Measurements from ENCODE around the gene DCTD. TPM values are rescaled to one million over a fixed set of nuclear protein-coding genes. Genes with fewer than 3 reads are reported as not detected.

DCTD gene
- 53.0 and 67.5 TPM in 2 replicates for total RNA-seq

DNA sequence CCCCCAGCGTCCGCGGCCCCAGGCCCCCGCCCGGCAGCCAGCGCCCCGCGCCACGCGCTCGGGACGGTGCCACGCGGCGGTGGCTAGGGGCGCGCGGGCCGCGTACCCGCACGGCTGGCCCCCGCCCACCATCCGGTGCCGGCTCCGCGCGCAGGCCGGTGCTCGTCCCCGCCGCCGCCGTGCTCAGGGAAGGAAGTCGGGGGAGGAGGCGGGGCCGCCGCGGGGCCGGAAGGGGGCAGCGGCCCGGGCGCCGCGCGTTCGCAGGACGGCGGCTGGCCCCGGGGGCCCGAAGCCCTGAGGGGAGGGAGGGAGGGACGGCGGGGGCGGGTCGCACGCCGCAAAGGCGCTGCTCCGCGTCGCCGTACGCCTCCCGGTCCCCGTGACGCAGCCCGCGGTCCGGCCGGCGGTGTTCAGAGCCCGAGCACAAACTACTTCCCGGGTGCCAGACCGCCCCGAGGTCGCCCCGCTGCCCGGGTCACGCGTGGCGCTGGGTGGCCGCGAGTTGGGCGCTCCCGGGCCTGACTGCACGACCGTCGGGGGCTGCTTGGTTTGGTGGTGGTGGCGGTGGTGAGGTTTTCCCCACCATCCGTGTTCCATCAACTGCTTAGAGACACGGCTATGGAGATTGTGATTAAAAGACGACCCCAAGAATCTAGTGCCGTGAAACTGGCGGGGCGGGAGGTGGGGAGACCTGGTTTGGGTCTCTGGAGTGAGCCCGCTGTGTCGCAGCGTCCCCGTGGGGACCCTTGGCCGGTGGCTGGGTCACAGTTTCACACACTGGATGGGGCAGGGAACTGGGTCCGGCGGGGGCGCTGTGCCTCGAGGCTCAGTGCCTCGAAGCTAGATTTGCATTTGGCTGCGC is at the start of gene DCTD:
TSS of gene DCTD (minus strand) at position 205 of the 862 bp plus-strand sequence. CDS start 1,818 bp downstream, outside the sequence.
- peak; percentile 70 to 75 for DNase-seq (ENCODE audit: low read depth in 2 of 2)

DNA sequence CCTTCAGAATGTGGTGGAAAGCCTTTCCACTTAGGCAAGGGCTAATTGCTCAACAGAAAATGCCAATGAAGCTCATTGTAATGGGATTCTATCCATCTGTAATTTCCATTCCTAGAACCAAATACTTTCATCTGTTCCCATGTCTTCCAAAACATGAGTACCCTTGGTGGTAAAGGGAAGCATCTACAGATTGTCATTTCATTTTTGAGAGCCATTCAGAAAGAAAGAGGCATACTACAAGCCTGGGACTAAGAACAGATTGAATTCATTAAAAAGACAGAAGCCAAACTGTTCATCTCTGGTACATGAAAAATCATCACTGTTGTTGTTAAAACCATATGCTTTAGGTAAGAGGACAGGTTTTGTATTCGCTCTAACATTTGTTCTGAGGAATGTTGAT is 43.6 kb upstream of the DCTD start:
- DNase-seq (ENCODE audit: low read depth in 2 of 2) = no peak

DNA sequence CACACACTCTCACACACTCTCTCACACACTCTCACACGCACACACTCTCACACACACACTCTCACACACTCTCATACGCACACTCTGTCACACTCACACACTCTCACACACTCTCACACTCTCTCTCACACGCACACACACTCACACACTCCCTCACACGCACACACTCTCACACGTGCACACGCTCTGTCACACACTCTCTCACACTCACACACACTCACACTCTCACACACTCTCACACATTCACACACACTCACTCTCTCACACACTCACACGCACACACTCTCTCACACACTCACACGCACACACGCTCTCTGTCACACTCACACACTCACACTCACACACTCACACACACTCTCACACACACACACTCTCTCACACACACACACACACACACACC is 43.0 kb upstream of the DCTD start:
- no peak for DNase-seq (ENCODE audit: low read depth in 2 of 2)

DNA sequence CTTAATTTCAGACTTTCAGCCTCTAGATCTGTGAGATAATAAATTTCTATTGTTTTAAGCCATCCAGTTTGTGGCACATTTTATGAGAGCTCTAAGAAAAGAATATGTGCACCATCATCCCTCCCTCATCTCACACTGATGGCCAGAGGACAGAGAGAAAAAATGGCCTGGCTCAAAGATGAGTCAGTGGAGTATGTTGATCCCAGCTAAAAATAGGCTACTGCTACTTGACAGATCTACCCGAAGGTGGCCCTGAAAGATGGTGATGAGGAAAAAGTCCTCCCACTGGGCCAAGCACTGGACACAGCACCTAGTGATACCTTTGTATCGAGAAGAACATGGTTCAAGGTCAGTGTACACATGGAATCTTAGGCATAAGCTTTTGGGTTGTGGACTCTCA is 38.2 kb upstream of the DCTD start:
- no peak for DNase-seq (ENCODE audit: low read depth in 2 of 2)

DNA sequence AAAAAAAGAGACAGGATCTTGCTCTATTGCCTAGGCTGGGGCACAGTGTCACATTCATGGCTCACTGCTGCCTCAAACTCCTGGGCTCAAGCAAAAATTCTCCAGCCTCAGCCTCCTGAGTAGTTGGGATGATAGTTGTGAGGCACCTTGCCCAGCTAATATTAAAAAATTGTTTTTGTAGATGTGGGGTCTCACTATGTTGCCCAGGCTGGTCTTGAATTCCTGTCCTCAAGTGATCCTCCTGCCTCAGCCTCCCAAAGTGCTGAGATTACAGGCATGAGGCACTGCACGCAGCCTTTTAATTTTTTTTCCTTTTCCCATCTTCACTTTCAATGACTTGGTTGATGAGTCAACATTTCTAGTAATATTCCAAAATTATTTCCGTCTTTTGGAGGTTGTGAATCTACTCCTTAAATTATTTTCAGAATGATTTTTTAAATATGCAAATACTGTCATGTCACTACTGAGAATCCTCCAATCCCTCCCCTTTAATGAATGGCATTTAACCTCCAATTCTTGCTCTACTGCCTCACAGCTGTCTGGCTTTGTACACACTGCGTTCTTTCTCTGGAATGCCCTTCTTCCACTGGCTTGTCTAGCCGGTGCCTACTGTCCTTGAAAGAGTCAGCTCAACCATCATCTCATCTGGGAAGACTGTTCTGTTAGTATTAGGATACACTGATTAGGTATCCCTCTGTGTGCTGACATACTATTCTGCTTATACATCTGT is 27.5 kb upstream of the DCTD start:
- no peak for DNase-seq (ENCODE audit: low read depth in 2 of 2)

DNA sequence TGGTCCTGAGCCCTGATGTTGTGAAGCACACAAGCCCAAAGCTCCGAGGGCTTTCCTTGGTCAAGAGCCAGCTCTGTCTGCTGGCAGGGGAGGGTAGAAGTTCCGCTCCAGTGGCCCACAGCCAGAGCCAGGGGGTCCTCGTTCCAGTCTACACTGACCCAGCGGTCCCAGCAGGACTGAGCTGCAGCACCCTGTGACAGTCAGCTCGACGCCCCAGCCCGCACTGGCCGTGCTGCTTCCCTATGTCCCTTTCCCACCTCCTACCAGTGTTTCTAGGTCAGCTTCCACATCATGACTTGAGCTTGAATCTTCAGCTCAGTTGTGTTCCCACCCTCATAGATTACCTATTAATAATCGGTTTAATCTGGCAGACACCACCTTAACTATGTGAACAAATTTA is 22.5 kb upstream of the DCTD start:
- no peak for DNase-seq (ENCODE audit: low read depth in 2 of 2)

DNA sequence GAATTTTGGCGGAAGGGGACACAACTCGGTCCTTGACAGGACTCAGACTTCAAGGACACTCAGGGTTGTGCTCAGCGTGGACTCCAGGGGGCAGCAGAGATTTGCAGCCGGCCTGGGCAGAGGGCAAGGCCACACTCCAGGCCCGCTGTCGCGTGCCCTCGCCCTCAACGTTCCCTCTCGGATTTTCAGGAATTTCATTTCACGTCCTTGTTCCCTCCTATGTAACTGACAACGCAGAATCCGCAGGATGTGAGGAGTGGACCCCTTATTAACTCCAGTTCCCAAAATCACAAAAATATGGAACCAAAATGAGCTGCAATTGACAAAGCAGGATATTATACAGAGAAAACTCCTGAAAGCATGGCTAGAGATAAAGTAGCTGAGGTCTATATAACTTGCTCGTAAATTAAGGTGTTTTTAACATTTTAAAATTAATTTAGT is 21.0 kb upstream of the DCTD start:
- DNase-seq (ENCODE audit: low read depth in 2 of 2) = peak; percentile 73 to 81

DNA sequence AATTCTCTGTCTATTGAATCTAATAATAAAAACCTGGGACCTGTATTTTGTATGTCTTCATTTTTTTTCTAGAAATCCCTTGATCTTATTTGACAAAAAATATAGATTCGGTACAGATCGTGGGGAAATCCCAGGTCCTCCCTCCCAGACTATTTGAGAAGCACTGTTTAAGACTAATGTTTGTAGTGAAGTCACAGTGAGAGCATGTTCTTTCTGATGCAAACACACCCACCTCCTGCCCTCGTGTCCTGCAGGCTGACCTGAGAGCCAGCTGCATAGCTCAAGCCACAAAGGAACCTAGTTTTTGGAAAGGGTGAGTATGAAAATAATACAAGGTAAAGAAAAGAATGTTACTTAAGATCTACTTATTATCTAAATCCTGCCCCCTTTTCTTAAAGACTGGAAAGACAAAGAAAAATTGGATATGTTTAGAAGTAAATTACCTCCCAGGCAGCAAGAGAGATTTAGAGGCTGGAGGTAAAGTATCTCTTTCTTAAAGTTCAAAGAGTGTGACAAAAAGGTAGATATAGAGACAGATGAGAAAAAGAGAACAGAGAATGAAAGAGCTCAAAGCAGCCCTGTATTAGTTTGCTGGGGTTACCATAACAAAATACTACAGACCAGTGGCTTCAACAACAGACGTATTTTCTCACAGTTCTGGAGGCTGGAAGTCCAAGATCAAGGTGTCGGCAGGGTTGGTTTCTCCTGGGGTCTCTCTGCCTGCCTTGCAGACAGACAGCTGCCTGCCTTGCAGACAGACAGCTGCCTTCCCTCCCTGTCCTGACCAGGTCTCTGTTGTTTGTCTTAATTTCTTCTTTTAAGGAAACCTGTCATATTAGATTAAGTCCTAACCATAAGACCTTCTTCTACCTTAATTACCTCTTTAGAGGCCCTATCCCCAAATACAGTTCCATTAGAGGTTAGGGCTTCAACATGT is 20.4 kb upstream of the DCTD start:
- DNase-seq (ENCODE audit: low read depth in 2 of 2) = no peak

DNA sequence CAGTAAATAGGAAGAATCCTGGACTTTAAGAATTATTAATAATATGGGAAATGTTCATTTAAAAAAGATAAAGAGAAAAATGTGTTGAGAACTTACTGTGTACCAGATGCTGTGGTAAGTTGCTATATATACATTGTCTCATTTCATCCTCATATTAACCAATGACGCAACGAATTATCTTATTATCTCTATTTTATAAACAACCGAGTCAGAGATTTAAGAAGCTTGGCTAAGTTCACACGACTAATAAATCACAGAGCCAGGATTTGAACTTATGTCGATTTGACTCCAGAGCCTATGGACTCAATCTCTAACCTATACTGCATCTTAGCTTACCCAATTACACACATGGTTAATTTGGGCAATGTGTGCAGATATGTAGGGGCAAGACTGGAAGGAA is 15.5 kb upstream of the DCTD start:
- no peak for DNase-seq (ENCODE audit: low read depth in 2 of 2)

DNA sequence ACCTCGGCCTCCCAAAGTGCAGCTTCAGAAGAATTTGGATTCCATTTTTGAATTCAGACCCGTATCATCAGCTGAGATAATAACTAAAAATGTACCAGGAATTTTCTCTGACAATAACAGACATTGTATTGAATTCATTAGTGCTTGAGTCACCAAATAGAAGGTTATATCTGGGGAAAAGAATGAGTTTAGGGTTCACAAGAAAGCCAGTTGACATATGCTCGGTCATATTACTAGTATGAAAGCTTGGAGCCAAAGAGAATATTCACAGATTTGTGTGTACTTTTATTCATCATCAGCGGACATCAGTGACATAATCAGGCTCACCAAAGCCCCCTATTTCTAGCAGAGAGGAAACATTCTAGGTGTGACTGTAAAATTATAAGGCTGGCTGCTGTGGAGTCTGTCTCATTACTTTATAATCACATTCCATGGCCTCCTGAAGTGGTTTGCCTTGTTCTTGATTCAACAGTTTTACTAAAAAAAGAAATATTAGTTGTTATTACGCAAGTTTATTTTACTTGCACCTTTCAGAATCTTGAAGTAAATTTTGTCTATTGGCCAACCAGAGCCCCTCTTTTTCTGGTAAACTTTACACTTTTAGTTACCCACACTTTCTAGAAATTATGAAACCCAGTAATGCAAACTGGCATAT is 14.6 kb upstream of the DCTD start:
- DNase-seq (ENCODE audit: low read depth in 2 of 2) = no peak

DNA sequence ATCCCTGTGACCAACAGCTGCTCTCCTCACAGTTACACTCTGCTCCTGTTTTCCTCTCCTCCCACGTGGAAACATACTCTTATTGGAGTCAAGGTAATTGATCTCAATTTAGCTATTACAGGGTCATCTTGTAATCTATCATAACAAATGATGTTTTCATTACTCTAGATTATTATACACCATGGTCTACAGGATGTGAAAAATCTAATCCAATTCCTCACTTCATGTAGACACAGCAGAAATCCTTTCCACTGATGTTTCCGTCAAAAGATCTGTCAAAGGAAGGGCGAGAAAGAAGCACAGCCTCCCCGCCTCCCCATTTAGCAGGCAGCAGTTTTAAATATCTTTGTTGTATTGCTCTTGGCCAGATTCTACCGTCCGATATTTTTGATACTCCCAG is 13.7 kb upstream of the DCTD start:
- no peak for DNase-seq (ENCODE audit: low read depth in 2 of 2)

DNA sequence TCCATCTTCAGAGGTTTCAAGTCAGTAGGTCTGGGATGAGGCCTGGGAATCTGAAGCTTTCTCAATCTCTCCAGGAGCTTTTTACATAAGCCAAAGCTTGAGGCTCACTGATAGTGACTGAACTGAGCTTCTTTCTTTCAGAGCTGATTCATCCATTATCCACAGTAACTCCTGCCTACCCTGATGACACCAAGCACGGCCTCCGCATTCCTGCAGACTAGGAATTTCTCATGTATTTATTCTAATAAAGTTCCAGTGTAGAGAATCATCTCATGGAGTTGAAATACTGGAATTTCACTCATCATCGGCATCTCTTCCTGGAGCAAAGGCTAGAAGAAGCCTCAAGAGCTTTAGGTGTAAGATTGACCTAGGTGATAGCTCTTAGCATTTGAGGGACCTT is 12.1 kb upstream of the DCTD start:
- peak in 1 of 2 donors; percentile 14 for DNase-seq (ENCODE audit: low read depth in 2 of 2)

DNA sequence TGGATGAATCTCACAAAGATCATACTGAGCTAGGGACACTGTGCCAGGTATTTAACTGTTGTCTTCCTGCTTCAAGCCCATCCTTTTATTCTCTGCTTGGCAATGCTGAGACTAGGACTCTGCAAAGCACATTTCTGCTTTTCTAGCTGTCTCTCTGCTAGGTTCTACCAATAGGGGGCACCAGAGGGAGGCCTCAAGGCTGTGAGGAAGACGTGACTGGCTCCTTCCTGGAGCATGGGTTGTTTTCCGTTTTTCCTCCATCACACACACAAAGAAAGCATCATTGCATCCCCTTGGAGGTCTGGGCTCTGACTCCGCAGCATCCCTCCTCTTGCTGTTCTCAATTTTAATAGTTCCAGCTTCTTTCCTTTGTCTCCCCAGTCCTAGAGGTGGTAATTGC is 10.9 kb upstream of the DCTD start:
- no peak for DNase-seq (ENCODE audit: low read depth in 2 of 2)

DNA sequence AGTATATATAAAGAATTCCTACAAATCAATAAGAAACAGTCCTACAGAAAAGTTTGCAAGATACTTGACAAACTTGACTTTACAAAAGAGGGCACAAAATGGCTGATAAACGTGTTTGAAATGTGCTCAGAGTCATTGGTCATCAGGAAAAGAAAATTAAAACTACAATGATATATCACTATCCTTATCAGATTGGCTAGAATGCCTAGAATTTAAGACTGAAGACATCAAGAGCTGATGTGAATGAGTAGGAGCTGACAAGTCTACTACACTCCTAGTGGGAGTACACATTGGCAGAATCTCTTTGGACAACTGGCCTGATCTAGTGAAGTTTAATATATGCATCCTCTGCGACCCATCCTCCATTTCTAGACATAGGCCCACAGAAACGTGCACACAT is 10.3 kb upstream of the DCTD start:
- no peak for DNase-seq (ENCODE audit: low read depth in 2 of 2)

DNA sequence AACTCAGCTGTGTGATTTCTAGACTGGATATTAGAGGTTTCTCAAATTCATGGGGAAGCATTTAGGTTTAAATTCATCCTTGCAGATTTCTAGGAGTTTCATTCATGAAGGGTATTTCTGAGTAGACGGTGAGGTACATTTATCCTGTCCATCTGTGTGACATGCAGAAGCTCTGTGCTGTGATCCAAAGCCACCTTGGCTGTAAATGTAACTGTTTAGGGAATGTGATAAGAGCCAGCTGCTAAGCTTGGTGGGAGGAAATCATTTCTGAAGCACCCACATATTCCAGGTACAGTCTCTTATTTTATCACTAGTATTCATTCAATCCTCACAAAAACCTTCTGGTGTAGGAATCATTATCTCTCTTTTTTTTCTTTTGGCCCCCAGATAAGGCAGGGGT is 8.7 kb upstream of the DCTD start:
- DNase-seq (ENCODE audit: low read depth in 2 of 2) = no peak

DNA sequence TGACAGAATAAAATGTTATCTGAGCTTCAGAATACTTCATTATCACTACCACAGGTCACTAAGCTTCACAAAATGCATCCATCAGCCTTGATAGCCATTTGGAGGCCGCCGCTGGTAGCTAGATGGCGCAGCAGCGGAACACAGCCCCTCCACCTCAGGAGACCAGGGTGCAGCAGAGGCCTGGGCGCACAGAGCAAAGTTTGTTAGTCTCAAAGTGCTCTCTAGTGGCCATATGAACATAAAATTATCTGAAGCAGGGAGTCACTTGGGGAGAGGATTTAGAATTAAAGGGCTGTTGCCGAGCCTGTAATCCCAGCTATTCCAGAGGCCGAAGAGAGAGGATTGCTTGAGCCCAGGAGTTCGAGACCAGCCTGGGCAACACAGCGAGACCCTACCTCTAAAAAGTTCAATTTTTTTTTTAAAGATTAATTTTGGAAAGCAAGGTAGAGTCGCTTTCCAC is 8.1 kb upstream of the DCTD start:
- DNase-seq (ENCODE audit: low read depth in 2 of 2) = peak; percentile 74 to 93

DNA sequence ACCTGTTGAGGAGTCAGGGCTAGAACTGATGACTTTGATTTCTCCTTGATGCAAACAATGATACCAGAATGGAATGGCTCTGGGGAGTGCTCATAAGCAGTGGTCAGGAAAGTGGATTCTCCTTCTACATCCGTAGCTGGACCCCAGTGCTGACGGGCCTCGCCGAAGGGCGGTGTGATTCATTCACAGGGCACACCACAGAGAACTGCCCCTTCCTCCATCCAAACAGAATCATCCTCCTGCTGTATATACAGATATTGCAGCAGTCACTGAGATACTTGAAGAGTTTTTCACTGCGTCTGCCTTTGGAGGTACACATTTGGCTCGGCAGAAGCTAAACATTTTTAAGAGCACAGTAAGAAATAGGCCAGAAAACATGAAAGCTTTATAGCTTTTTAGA is 7.3 kb upstream of the DCTD start:
- DNase-seq (ENCODE audit: low read depth in 2 of 2) = peak in 1 of 2 donors; percentile 56

DNA sequence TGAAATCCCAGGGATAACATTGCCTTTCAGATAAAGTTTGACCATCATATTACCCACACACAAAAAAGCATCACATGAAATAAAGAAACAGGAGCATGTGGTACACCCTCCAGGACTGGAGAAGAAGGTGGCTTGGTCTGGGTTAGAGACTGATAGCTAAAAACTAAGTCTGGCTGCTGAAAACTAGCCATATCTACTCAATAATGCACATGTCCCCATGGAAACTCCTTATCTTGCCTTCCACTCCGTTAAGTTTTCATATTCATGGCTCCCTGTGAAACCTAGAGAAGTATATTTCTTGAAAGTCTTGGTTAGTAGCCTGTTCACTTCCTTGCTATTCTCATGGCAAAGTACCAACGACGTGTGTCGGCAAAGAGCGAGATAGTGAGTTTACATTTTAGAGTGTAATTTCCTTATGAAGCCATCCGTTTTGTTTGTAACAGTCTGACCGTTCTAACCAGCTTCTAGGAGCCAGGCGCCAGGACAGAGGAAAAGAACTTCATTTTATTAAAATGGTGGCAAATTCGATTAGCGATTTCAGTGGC is 6.7 kb upstream of the DCTD start:
- DNase-seq (ENCODE audit: low read depth in 2 of 2) = no peak

DNA sequence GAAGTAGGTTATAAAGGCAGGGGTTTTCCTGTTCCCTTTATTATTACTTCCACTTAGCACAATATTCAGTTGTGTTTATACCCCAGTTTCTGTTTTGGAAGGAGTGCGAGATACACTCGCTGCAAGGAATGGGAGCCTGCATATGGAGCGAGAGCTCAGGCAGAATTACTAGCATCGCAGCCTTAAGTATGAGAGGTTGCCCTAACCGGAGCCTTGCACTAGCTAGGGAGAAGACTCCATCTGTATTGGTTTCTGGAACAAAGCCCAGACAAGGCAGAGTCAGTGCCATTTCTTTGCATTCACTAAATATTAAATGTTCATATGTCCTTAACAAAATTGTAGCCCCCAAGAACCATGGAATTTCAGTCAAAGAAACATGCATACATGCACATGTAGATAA is 6.2 kb upstream of the DCTD start:
- DNase-seq (ENCODE audit: low read depth in 2 of 2) = no peak

DNA sequence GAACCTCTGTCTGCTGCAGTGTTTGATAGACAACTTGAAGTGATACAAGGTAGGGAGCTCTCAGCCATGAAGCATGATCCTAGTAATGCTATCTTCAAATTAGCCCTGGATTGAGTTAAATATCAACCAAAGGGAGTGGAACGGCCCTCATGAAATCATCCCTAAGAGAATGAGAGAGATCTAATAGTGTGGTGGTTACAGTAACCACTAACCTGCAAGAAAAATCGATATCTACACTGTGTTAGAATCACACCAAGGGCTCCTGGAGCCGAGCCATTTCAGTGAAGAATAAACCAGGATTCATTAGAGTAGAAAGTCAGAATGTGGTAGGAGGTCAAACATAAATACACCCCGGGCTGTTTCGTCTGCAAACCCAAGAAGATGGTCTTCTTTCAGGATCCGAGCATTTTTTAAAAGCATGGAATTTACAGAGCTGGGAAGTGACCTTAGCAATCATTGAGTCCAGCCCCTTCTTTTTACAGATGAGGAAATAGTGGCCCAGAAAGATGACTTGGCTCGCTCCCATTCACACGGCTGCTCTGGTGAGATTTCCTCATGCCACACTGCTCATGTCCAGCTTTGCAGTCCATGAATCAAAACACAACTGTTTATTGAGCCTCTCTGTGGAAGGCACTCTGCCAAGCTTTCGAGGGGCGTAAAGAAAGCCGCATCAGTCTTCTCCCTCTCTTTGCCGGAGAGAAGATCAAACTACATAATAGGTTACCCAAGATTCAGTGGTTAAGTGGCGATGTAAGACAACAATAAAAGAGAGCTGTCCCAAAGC is 5.5 kb upstream of the DCTD start:
- DNase-seq (ENCODE audit: low read depth in 2 of 2) = no peak

Measured in lung microvascular endothelial cell (primary cell).